ENCODE data around the gene MRI1. TPM values are rescaled to one million over a fixed set of nuclear protein-coding genes. Genes with fewer than 3 reads are reported as not detected.

The MRI1 gene
- total and polyA plus RNA-seq, 2 donors (not counting 3 experiments of a cell fraction or from before 2014, with no cell fraction given) = 56.2 to 63.2 TPM

- CTCF ChIA-PET = interaction anchor here (1.1 to 2.0 kb wide), 6 partner anchors 10 to 453 kb away, joined by 4 to 8 read pairs (median 6); partner anchors contain the start of gene MRI1
- peak; percentile 88 for FAIRE-seq
- H4K20me1 ChIP-seq (replicated peaks; ENCODE audit: control insufficient read depth, extremely low read depth, insufficient read depth, low read length) = no peaks in the 10 kb centered on the region
- no peaks in the 10 kb centered on the region for H3K79me2 ChIP-seq (ENCODE audit: control insufficient read depth, insufficient read depth, low read length)
- H3K4me1 ChIP-seq (ENCODE audit: control insufficient read depth, extremely low read depth, insufficient read depth, low read length) = peaks cover 23% of the 10 kb centered on the region
- peak overlapping the region; percentile 19 to 75 (median 39) for H3K4me3 ChIP-seq (replicated peaks in 1 of 3; ENCODE audit: insufficient read depth in 1 of 3, low read depth in 1 of 3, low read length in 3 of 3)
- peak overlapping the region; percentile 58 for H2AFZ ChIP-seq (ENCODE audit: low read depth, low read length)
- no peaks in the 10 kb centered on the region for H3K9me1 ChIP-seq (replicated peaks; ENCODE audit: control insufficient read depth, extremely low read depth, insufficient read depth, low read length)
- peak; percentile 37 for TF ChIP-seq MAX (IDR thresholded peaks at IDR 0.05; ENCODE audit: insufficient read depth, insufficient read length)
- peak; percentile 89 for TF ChIP-seq POLR2A (IDR thresholded peaks at IDR 0.05; ENCODE audit: low read depth, low read length)
- TF ChIP-seq POLR2AphosphoS5 (IDR thresholded peaks at IDR 0.05; ENCODE audit: insufficient read depth, low read depth, low read length) = peak; percentile 82
- TF ChIP-seq EZH2 (IDR thresholded peaks at IDR 0.05; ENCODE audit: borderline replicate concordance, low read depth, low read length, severe bottlenecking) = no peak
- TF ChIP-seq FOS (IDR thresholded peaks at IDR 0.05; ENCODE audit: borderline replicate concordance, insufficient read depth, low read length) = peak; percentile 97
- peak; percentile 66 for TF ChIP-seq GATA2 (IDR thresholded peaks at IDR 0.05; ENCODE audit: insufficient read depth, insufficient read length, low read depth, low read length)
- TF ChIP-seq JUN (IDR thresholded peaks at IDR 0.05; ENCODE audit: borderline replicate concordance, insufficient read depth, insufficient read length, low read depth) = peak; percentile 95
- TF ChIP-seq MYC (IDR thresholded peaks at IDR 0.05; ENCODE audit: low read depth, low read length) = no peak
- peak overlapping the region; percentile 98 for H3K9ac ChIP-seq (replicated peaks; ENCODE audit: extremely low read depth, insufficient read depth, low read length)
- H3K36me3 ChIP-seq (ENCODE audit: control insufficient read depth in 2 of 2, extremely low read depth in 1 of 2, insufficient read depth in 2 of 2, low read length in 2 of 2) = no peaks in the 10 kb centered on the region
- dilution Hi-C loops (cut with MboI; ENCODE audit: extremely low pct_ligation_motif_present, low sequenced_read_pairs) (no loop called here), intact Hi-C loops (cut with micrococcal nuclease) (loop anchor here (1.0 to 5.0 kb wide), 6 partner anchors 16 to 579 kb away; partner anchors contain the start of genes IER2 and STX10)
- no peaks in the 10 kb centered on the region for H3K9me3 ChIP-seq (replicated peaks; ENCODE audit: control insufficient read depth, insufficient read depth, low read length)
- POLR2A ChIA-PET = interaction anchor here (0.6 to 1.3 kb wide), 6 partner anchors 10 to 340 kb away, joined by 3 to 7 read pairs (median 4); a partner anchor contains a TSS
- DNase-seq (ENCODE audit: low read depth, low spot score) = peak; percentile 97
- no peaks in the 10 kb centered on the region for H3K27me3 ChIP-seq (ENCODE audit: control insufficient read depth in 2 of 2, insufficient read depth in 2 of 2, low read length in 2 of 2)
- BruUV-seq (replicated peaks) = TSS peak; percentile 94
- peak overlapping the region; percentile 98 for H3K27ac ChIP-seq (ENCODE audit: insufficient read depth, low read depth, low read length)
- peak overlapping the region; percentile 93 for H3K4me2 ChIP-seq (ENCODE audit: insufficient read depth, low read length)
Observed at GRCh38 chr19:13731147-13731964, 33.0 kb upstream of the MRI1 start.

Measured in endothelial cell of umbilical vein (primary cell).